ENCODE data around the gene KASH5.

The KASH5 gene, protein sequence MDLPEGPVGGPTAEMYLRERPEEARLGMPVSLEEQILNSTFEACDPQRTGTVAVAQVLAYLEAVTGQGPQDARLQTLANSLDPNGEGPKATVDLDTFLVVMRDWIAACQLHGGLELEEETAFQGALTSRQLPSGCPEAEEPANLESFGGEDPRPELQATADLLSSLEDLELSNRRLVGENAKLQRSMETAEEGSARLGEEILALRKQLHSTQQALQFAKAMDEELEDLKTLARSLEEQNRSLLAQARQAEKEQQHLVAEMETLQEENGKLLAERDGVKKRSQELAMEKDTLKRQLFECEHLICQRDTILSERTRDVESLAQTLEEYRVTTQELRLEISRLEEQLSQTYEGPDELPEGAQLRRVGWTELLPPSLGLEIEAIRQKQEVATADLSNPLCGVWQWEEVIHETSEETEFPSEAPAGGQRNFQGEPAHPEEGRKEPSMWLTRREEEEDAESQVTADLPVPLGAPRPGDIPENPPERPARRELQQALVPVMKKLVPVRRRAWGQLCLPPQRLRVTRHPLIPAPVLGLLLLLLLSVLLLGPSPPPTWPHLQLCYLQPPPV

DNA sequence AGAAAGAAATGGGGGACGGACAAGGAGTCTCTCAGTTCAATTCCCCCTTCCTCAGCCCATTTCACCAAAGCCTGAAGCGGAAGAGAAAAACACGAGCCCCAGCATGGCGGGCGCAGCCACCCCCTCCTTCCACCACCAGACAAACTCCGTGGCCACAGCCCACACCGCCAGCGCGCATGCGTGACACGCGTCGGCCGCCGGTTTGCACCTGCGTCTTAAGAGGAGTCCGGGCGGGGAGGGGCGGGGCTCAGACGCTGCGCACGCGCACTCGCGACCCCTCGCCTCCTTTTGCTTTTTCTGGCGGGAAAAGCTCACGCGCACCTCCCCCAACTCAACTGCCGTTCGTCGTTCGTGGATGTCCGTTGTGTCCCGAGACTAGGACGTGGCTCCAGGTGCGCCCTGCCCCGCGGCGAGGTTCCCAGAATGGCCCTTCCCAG is at the start of gene KASH5:
Gene KASH5 (plus strand): TSS at position 314 of the 437 bp plus-strand sequence. CDS start 2,635 bp downstream, outside the sequence.
- DNase-seq = no peak

GRCh38 chr19:49338691-49339300 is 49.3 kb upstream of the KASH5 start:
- DNase-seq = no peak

GRCh38 chr19:49339301-49340068 is 48.6 kb upstream of the KASH5 start:
- no peak for DNase-seq

- DNase-seq = no peak
Observed at GRCh38 chr19:49340069-49340864, 47.8 kb upstream of the KASH5 start.

GRCh38 chr19:49340865-49341718 is 47.0 kb upstream of the KASH5 start:
- no peak for DNase-seq

GRCh38 chr19:49342291-49342721 is 45.7 kb upstream of the KASH5 start:
- no peak for DNase-seq

GRCh38 chr19:49343123-49343522 is 44.9 kb upstream of the KASH5 start:
- DNase-seq = no peak

DNA sequence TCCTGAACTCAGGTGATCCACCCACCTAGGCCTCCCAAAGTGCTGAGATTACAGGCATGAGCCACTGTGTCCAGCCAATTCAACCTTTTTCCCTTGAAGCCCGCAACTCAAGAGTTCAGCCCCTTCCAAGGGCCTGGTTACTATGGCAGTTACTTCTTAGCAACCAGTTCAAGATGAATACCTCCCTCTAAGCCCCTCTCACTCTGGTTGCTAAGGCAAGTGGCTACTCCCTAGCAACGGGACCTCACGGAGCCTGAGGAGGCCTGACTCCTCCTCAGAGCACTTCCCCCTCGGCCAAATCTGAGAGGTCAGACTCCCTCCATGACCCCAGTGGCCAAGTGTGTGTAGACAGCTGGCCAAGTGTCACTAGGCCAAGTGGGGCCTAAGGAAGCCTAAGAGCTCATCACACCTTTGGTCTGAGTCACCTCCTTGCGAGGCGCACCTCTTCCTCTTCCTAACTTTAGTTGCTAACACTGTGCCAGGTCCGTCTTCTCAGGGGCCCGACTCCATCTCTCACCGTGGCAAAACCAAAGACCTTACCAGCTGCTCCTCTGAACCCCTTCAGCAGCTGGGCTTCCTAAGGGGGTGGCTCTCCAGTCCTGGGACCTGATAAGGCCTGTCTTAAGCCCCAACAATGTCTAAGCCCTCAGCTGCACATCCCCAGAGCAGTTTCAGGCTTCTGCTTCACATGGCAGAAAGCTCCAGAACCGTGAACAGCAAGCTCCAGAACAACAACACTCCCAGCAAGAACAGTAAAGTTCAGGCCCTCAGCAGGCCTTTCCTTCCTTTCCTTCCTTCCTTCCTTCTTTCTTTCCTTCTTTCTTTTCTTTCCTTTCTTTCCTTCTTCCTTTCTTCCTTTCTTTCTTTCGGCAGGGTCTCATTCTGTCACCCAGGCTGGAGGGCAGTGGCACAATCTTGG is 43.3 kb upstream of the KASH5 start:
- no peak for DNase-seq

GRCh38 chr19:49347191-49347590 is 40.9 kb upstream of the KASH5 start:
- DNase-seq = no peak

GRCh38 chr19:49347835-49348234 is 40.2 kb upstream of the KASH5 start:
- DNase-seq = peak in 1 of 2 experiments; percentile 7

DNA sequence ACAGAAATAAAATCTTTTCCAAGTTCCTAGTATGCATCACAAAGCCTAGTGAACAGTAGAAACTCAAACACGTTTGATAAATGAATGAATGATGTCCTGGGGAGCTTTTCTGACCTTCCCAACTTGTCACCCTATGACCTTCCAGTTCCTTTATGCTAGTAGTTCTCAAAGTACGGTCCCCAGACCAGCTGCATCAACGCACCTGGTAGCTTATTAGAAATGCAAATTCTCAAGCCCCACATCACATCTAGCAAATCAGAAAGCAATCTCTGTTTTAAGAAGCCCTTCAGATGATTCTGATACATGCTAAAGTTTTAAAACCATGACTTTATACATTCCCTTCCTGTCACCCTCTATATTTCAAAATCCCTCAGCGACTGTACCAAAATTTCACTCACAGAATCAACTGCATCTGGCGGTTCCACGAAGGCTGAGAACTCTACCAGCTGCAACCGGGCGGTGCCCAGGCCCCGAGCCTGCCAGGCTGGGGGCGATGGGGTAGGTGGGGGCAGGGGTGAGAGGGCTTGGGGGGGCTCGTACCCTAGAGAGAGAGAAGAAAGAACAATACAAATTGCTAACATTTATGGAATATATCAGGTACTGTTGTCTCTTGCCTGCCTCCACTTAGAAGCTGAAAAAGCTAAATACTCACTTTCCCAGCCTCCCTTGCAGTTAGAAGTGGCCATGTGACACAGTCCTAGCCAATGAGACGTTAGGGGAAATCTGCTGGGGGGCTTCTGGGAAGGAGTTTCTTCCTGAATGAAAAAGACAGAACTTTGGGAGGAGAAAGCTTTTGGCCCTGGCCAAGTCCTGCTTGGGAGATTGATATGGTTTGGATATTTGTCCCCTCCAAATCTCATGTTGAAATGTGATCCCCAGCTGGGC is 39.5 kb upstream of the KASH5 start:
- no peak for DNase-seq

DNA sequence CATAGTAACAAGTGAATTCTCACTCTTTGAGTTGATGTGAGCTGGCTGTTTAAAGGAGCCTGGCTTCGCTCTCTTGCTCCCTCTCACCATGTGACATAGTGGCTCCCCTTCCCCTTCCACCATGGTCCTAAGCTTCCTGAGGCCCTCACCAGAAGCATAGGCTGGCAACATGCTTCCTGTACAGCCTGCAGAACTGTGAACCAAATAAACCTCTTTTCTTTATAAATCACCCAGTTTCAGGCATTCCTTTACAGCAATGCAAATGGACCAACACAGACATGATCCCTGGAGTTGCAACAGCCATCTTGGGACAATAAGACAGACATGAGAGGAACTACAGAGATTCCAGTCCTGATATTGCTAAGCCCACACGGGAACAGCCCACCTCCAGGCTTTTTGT is 38.5 kb upstream of the KASH5 start:
- no peak for DNase-seq

GRCh38 chr19:49355909-49356353 is 32.1 kb upstream of the KASH5 start:
- no peak for DNase-seq

- DNase-seq = no peak
Observed at GRCh38 chr19:49356382-49356781, 31.7 kb upstream of the KASH5 start.

DNA sequence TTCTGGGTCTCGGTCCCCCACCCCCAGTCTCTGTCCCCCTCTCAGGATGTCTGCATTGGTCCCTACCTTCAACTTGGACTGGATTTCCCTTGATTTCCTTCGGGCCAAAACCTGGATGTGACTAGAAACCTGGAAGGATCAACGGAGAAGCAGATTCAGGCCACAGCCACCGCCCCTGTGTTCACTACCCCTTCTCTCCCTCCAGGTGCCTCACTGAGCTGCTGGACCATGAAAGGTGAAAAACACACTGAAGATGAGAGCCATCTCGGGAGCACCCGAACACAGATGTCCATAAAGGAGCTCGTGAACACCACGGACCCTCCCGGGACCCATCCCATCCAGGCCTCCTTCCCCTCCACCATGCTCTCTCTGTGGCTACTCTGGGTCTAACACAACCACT is 30.9 kb upstream of the KASH5 start:
- DNase-seq = no peak

DNA sequence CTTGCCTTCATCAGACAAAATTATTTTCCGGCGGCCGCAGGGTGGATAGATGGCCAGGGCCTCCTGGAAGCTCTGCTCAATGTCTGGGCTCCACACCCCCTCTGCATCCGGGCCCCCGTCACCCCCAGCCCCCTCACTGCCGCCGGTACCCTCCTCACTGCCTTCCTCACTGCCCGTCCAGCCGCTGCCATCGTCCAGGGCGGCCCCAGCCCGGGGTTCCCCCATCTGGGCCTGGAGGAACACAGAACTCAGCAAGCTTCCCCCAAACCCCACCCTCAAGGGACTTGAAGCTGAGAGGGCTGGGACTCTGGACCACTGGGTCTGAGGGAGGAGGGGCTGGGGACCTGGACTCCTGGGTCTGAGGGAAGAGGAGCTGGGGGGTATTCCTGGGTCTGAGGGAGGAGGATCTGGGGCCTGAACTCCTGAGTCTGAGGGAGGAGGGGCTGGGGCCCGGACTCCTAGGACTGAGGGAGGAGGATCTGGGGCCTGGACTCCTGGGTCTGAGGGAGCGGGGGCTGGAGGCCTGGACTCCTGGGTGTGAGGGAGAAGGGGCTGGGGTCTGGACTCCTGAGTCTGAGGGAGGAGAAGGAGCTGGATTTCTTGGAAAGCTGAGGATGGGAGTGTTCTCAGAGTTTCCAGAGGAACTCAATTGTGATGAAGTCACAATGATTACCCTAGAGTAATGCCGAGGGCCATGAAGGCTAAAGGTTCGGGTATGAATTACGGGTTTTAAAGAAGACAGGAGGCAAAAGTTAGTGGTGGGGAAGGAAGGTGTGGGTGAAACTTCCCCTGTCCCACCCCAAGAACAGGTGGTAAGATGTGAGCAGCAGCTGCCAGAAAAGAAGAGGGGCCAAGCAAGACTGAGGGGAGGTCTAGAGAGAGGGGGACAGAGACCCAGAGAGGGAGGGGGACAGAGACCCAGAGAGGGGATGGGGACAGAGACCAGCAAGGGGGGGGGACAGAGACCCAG is 27.9 kb upstream of the KASH5 start:
- DNase-seq = no peak

DNA sequence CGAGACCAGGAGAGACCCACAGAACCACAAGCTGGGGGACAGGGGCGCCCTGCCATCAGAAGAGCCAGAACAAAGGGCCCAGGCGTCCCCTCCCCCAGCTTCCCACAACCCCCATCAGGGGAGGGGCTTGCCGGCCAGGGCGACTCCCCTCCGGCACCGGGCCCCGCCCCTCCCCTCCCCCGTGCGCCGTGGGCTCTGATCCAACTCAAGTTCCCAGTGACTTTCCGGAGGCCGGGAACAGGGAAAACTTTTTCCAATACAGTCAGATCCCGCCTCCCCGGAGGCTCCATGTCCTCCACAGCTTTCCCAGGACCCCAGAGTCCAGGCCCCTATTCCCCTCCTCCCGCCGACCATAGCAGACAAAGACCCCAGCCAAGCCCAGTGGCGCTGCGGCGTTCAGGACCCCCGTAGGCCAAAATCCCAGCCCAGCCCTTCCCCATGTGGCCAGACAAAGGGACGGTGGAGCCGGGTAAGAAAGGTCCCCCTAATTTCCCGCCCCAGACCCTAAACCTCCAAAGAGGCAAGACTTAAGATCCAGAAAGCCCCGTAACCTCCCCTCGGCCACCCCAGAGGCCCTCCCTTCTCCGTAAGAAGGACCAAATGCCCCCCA is 26.5 kb upstream of the KASH5 start:
- peak; percentile 46 to 78 for DNase-seq
